ENCODE results near the gene PLD6.
"Not testable (repeated sequence)": the region's sequence is repeated elsewhere in the genome, so short reads cannot be mapped to it uniquely, and the experiment has no call there.

Gene PLD6

GRCh38 chr17:17167986-17168385, 38.1 kb downstream of the PLD6 start:
- TF ChIP-seq ZNF274 (IDR thresholded peaks at IDR 0.05; ENCODE audit: low read depth, low read length), result no peak
- no peak overlapping the region for H3K4me3 ChIP-seq (ENCODE audit: low read length)

- TF ChIP-seq ZNF274 (IDR thresholded peaks at IDR 0.05; ENCODE audit: low read depth, low read length), result no peak
- H3K4me3 ChIP-seq (ENCODE audit: low read length), result no peak overlapping the region
These were observed 38.8 kb downstream of the PLD6 start for GRCh38 chr17:17167356-17167755.

GRCh38 chr17:17166446-17166845, 39.7 kb downstream of the PLD6 start:
- TF ChIP-seq ZNF274 (IDR thresholded peaks at IDR 0.05; ENCODE audit: low read depth, low read length), result no peak
- H3K4me3 ChIP-seq (ENCODE audit: low read length), result no peak overlapping the region

GRCh38 chr17:17165666-17166308, 40.3 kb downstream of the PLD6 start:
- no peak for TF ChIP-seq ZNF274 (IDR thresholded peaks at IDR 0.05; ENCODE audit: low read depth, low read length)

GRCh38 chr17:17164676-17165075, 41.5 kb downstream of the PLD6 start:
- no peak overlapping the region for H3K4me3 ChIP-seq (ENCODE audit: low read length)
- no peak for TF ChIP-seq ZNF274 (IDR thresholded peaks at IDR 0.05; ENCODE audit: low read depth, low read length)

More at GRCh38 chr17:17165666-17166308, 40.3 kb downstream of the PLD6 start:
- H3K4me3 ChIP-seq (ENCODE audit: low read length), result no peak overlapping the region

- H3K4me3 ChIP-seq (ENCODE audit: low read length), result no peak overlapping the region
- TF ChIP-seq ZNF274 (IDR thresholded peaks at IDR 0.05; ENCODE audit: low read depth, low read length), result no peak
These were observed 42.0 kb downstream of the PLD6 start for GRCh38 chr17:17164156-17164555.

- TF ChIP-seq ZNF274 (IDR thresholded peaks at IDR 0.05; ENCODE audit: low read depth, low read length), result no peak
- H3K4me3 ChIP-seq (ENCODE audit: low read length), result no peak overlapping the region
These were observed 44.4 kb downstream of the PLD6 start for GRCh38 chr17:17161759-17162158.

- no peak overlapping the region for H3K4me3 ChIP-seq (ENCODE audit: low read length)
- no peak for TF ChIP-seq ZNF274 (IDR thresholded peaks at IDR 0.05; ENCODE audit: low read depth, low read length)
These were observed 45.0 kb downstream of the PLD6 start for GRCh38 chr17:17161121-17161520.

GRCh38 chr17:17159571-17159970, 46.6 kb downstream of the PLD6 start:
- no peak for TF ChIP-seq ZNF274 (IDR thresholded peaks at IDR 0.05; ENCODE audit: low read depth, low read length)
- H3K4me3 ChIP-seq (ENCODE audit: low read length), result no peak overlapping the region

GRCh38 chr17:17158506-17158905, 47.6 kb downstream of the PLD6 start:
- H3K4me3 ChIP-seq (ENCODE audit: low read length), result not testable (repeated sequence)

GRCh38 chr17:17157041-17157440, 49.1 kb downstream of the PLD6 start:
- TF ChIP-seq ZNF274 (IDR thresholded peaks at IDR 0.05; ENCODE audit: low read depth, low read length), result no peak
- no peak overlapping the region for H3K4me3 ChIP-seq (ENCODE audit: low read length)

GRCh38 chr17:17156511-17156910, 49.6 kb downstream of the PLD6 start:
- H3K4me3 ChIP-seq (ENCODE audit: low read length), result no peak overlapping the region
- no peak for TF ChIP-seq ZNF274 (IDR thresholded peaks at IDR 0.05; ENCODE audit: low read depth, low read length)

- no peak overlapping the region for H3K4me3 ChIP-seq (ENCODE audit: low read length)
- no peak for TF ChIP-seq ZNF274 (IDR thresholded peaks at IDR 0.05; ENCODE audit: low read depth, low read length)
These were observed 50.0 kb downstream of the PLD6 start for GRCh38 chr17:17156107-17156506.

- no peak for TF ChIP-seq ZNF274 (IDR thresholded peaks at IDR 0.05; ENCODE audit: low read depth, low read length)
- H3K4me3 ChIP-seq (ENCODE audit: low read length), result no peak overlapping the region
These were observed 50.6 kb downstream of the PLD6 start for GRCh38 chr17:17155568-17155967.

- TF ChIP-seq ZNF274 (IDR thresholded peaks at IDR 0.05; ENCODE audit: low read depth, low read length), result no peak
These were observed 51.2 kb downstream of the PLD6 start for GRCh38 chr17:17154981-17155380.

GRCh38 chr17:17154556-17154955, 51.6 kb downstream of the PLD6 start:
- TF ChIP-seq ZNF274 (IDR thresholded peaks at IDR 0.05; ENCODE audit: low read depth, low read length), result no peak
- no peak overlapping the region for H3K4me3 ChIP-seq (ENCODE audit: low read length)

More at GRCh38 chr17:17154981-17155380, 51.2 kb downstream of the PLD6 start:
- H3K4me3 ChIP-seq (ENCODE audit: low read length), result no peak overlapping the region
